Peyer's patch (tissue), 4 donors: ENCODE data around the gene MSI2.

Source experiments
- CTCF ChIP-seq, 6 experiments: fragments of 450-650 bp in 4 of 6; fragments of 200-600 bp in 2 of 6; sonication (generic) in 1 of 6; IDR thresholded peaks; one replicate each; pipeline ENCODE4 v1.5.1; 2017 to 2019; ENCODE audit warnings: antibody characterized with exemption in 6 of 6, mild to moderate bottlenecking in 3 of 6, moderate library complexity in 1 of 6
- POLR2A ChIP-seq, 2 donors: fragments of 450-650 bp; IDR thresholded peaks; one replicate each; pipeline ENCODE4 v1.5.1; 2017; ENCODE audit warnings: antibody characterized with exemption in 2 of 2, mild to moderate bottlenecking in 2 of 2, moderate library complexity in 2 of 2

- TF ChIP-seq CTCF (IDR thresholded peaks at IDR 0.05) (no peak), POLR2A (IDR thresholded peaks at IDR 0.05) (no peak)
Observed at GRCh38 chr17:57595426-57595825, 339.1 kb downstream of the MSI2 start.
